IMR-90 (cell line): ENCODE data around the gene NOS1AP. TPM values are rescaled to one million over a fixed set of nuclear protein-coding genes. Genes with fewer than 3 reads are reported as not detected.
"Not testable (repeated sequence)": the region's sequence is repeated elsewhere in the genome, so short reads cannot be mapped to it uniquely, and the experiment has no call there.

Experiments used
- ATAC-seq: fragments of 200-7000 bp; cut with Tn5 transposase; 2 replicates; pipeline ENCODE4 v1.9.1; 2020; ENCODE audit warnings: low read depth, mild to moderate bottlenecking, moderate library complexity
- BruUV-seq: library from RNA; stranded (reverse); fragments of 400-500 nt; replicated peaks from 2 replicates; lab custom pipeline; 2021; lab: Mats Ljungman, UMichigan
- CTCF ChIA-PET: fragments of 300-600 bp; formaldehyde crosslinking; extraction: SDS; loops from one replicate; lab custom pipeline; 2021; ENCODE audit warnings: antibody characterized with exemption; lab: Yijun Ruan, JAX
- POLR2A ChIA-PET: fragments of 300-600 bp; sonication (Branson Sonifier 250); formaldehyde crosslinking; loops from one replicate; lab custom pipeline; 2022; ENCODE audit warnings: antibody characterized with exemption; ENCODE audit not compliant: unreplicated experiment; lab: Charles Lee
- DNase-seq: peaks from one replicate; pipeline ENCODE4 v3.0.0; 2013
- H2AFZ ChIP-seq: replicated peaks from 2 replicates; pipeline ENCODE3; 2013; ENCODE audit warnings: low read length, mild to moderate bottlenecking; ENCODE audit not compliant: poor library complexity
- H2AK5ac ChIP-seq: 2 replicates; pipeline ENCODE4 v1.6.1; 2013; ENCODE audit warnings: low read depth, low read length, inconsistent platforms
- H2AK9ac ChIP-seq: replicated peaks from 2 replicates; pipeline ENCODE3; 2013; ENCODE audit warnings: mild to moderate bottlenecking, low read depth, low read length, moderate library complexity; ENCODE audit not compliant: poor library complexity
- H2BK120ac ChIP-seq: 2 replicates; pipeline ENCODE4 v1.6.1; 2013; ENCODE audit warnings: low read depth, low read length, inconsistent platforms
- H2BK15ac ChIP-seq: 3 replicates; pipeline ENCODE4 v1.6.1; 2013; ENCODE audit warnings: low read depth, low read length, inconsistent platforms
- H2BK20ac ChIP-seq: 2 replicates; pipeline ENCODE4 v1.6.1; 2013; ENCODE audit warnings: low read depth, mild to moderate bottlenecking, inconsistent platforms, low read length, moderate library complexity
- H2BK5ac ChIP-seq: 2 replicates; pipeline ENCODE4 v1.6.1; 2013; ENCODE audit warnings: mild to moderate bottlenecking, low read depth, low read length, inconsistent platforms; ENCODE audit not compliant: poor library complexity, severe bottlenecking
- H3K14ac ChIP-seq: replicated peaks from 2 replicates; pipeline ENCODE4 v1.6.1; 2013; ENCODE audit warnings: low read depth, low read length, inconsistent platforms
- H3K18ac ChIP-seq: 2 replicates; pipeline ENCODE4 v1.6.1; 2013; ENCODE audit warnings: low read depth, low read length, control low read depth
- H3K23ac ChIP-seq: 2 replicates; pipeline ENCODE4 v1.6.1; 2013; ENCODE audit warnings: low read depth, low read length, inconsistent platforms
- H3K27ac ChIP-seq: 2 replicates; pipeline ENCODE4 v1.5.1; 2013; ENCODE audit warnings: mild to moderate bottlenecking, control low read depth, low read length; ENCODE audit not compliant: insufficient read depth
- H3K27me3 ChIP-seq: 2 replicates; pipeline ENCODE4 v1.6.1; 2013; ENCODE audit warnings: low read length; ENCODE audit not compliant: control insufficient read depth, insufficient read depth
- H3K36me3 ChIP-seq: 2 replicates; pipeline ENCODE4 v1.6.1; 2013; ENCODE audit warnings: low read length, mixed read lengths; ENCODE audit not compliant: control insufficient read depth, insufficient read depth
- H3K4ac ChIP-seq: 2 replicates; pipeline ENCODE4 v1.6.1; 2013; ENCODE audit warnings: low read depth, low read length, inconsistent platforms
- H3K4me1 ChIP-seq: 2 replicates; pipeline ENCODE4 v1.6.1; 2013; ENCODE audit warnings: low read length, mixed read lengths; ENCODE audit not compliant: control insufficient read depth, insufficient read depth
- H3K4me2 ChIP-seq: 2 replicates; pipeline ENCODE4 v1.6.1; 2013; ENCODE audit warnings: low read depth, mild to moderate bottlenecking, control low read depth, low read length, moderate library complexity
- H3K4me3 ChIP-seq: 2 replicates; pipeline ENCODE4 v1.5.1; 2013; ENCODE audit warnings: low read depth, mild to moderate bottlenecking, control low read depth, low read length, moderate library complexity; ENCODE audit not compliant: insufficient read depth
- H3K56ac ChIP-seq: 2 replicates; pipeline ENCODE4 v1.6.1; 2013; ENCODE audit warnings: low read length, inconsistent platforms; ENCODE audit not compliant: insufficient read depth; ENCODE audit errors: extremely low read depth
- H3K79me1 ChIP-seq, 2 experiments: 2 replicates each; pipeline ENCODE4 v1.6.1; 2013; ENCODE audit warnings: low read length in 2 of 2, inconsistent platforms in 1 of 2, low read depth in 1 of 2
- H3K9ac ChIP-seq: 2 replicates; pipeline ENCODE4 v1.6.1; 2013; ENCODE audit warnings: low read depth, low read length, control low read depth
- H3K9me1 ChIP-seq: 2 replicates; pipeline ENCODE4 v1.6.1; 2013; ENCODE audit warnings: low read length, inconsistent platforms; ENCODE audit not compliant: insufficient read depth
- H3K9me3 ChIP-seq: 2 replicates; pipeline ENCODE4 v1.6.1; 2013; ENCODE audit warnings: low read length; ENCODE audit not compliant: control insufficient read depth, insufficient read depth
- H4K20me1 ChIP-seq: 2 replicates; pipeline ENCODE4 v1.6.1; 2013; ENCODE audit warnings: low read length, inconsistent platforms; ENCODE audit not compliant: insufficient read depth
- H4K5ac ChIP-seq: 2 replicates; pipeline ENCODE4 v1.6.1; 2013; ENCODE audit warnings: mild to moderate bottlenecking, low read depth, low read length, control low read depth
- H4K8ac ChIP-seq, 2 experiments: 2 replicates each; pipeline ENCODE4 v1.6.1; 2013; ENCODE audit warnings: low read depth in 2 of 2, low read length in 2 of 2, control low read depth in 1 of 2, inconsistent platforms in 1 of 2
- H4K91ac ChIP-seq: 2 replicates; pipeline ENCODE4 v1.6.1; 2013; ENCODE audit warnings: low read depth, low read length, inconsistent platforms; ENCODE audit not compliant: insufficient read depth
- WGBS, 2 experiments: methylation state at CpG; one replicate each; pipeline versions ENCODE4 v1.1.5 to v1.1.7; 2013; ENCODE audit warnings: missing lambda C conversion rate in 2 of 2; ENCODE audit not compliant: insufficient read length in 1 of 2; ENCODE audit errors: extremely low coverage in 2 of 2; 5-methylcytosine and 5-hydroxymethylcytosine counted together
- dilution Hi-C: fragments of 300-500 bp; cut with HindIII; formaldehyde crosslinking; loops from one replicate; pipeline ENCODE4 v1.14.3; 2018; ENCODE audit warnings: low sequenced_read_pairs; ENCODE audit not compliant: unreplicated experiment
- in situ Hi-C: fragments of 300-500 bp; cut with MboI; formaldehyde crosslinking; loops from 3 replicates; pipeline ENCODE4 v1.14.3; 2019; ENCODE audit warnings: low sequenced_read_pairs, inconsistent platforms, mixed read lengths
- intact Hi-C: fragments of 100-400 bp; cut with micrococcal nuclease; formaldehyde crosslinking; loops from 2 replicates; pipeline ENCODE4 v1.10.0; 2022
- polyA plus RNA-seq, 3 experiments: library from polyadenylated mRNA; depleted of rRNA; stranded (reverse); fragments of >200 nt; gene quantifications; 2 replicates each; pipeline ENCODE4 v1.2.3, GENCODE V29; 2012; ENCODE audit warnings: low replicate concordance in 1 of 3
- total RNA-seq: library from RNA; depleted of rRNA; stranded (reverse); fragments of >200 nt; gene quantifications from 2 replicates; pipeline ENCODE4 v1.2.3, GENCODE V29; 2012

NOS1AP gene
- total and polyA plus RNA-seq, 2 of the 4 experiments (the other 2 are of a cell fraction): 0.18 to 0.19 TPM

GRCh38 chr1:162082080-162082479 is 12.6 kb downstream of the NOS1AP start:
- BruUV-seq, H2BK120ac ChIP-seq: not testable (repeated sequence)

More at GRCh38 chr1:162082080-162082479, 12.6 kb downstream of the NOS1AP start:
- H4K8ac ChIP-seq, H3K23ac ChIP-seq, H2BK5ac ChIP-seq, CTCF ChIA-PET, H4K91ac ChIP-seq, H3K9me1 ChIP-seq, H3K4me1 ChIP-seq, H2AK9ac ChIP-seq, H3K56ac ChIP-seq, H3K4me3 ChIP-seq, ATAC-seq, H3K79me1 ChIP-seq, H3K36me3 ChIP-seq, POLR2A ChIA-PET, H3K4me2 ChIP-seq, H3K14ac ChIP-seq, intact Hi-C loops, H4K5ac ChIP-seq, H4K20me1 ChIP-seq, H3K27ac ChIP-seq, DNase-seq, H3K9ac ChIP-seq, H3K4ac ChIP-seq, H3K9me3 ChIP-seq, H2AK5ac ChIP-seq, dilution Hi-C loops, H3K18ac ChIP-seq, H2BK15ac ChIP-seq, in situ Hi-C loops, H3K27me3 ChIP-seq, H2AFZ ChIP-seq, H2BK20ac ChIP-seq: not testable (repeated sequence)
- WGBS, 2 experiments: no CpG with 5 or more reads among the region's 2 CpGs
